IMR-90 (cell line): ENCODE data around the gene TEX13C. TPM values are rescaled to one million over a fixed set of nuclear protein-coding genes. Genes with fewer than 3 reads are reported as not detected.

ENCODE experiments used
- ATAC-seq: fragments of 200-7000 bp; cut with Tn5 transposase; 2 replicates; pipeline ENCODE4 v1.9.1; 2020; ENCODE audit warnings: low read depth, mild to moderate bottlenecking, moderate library complexity
- BruUV-seq: library from RNA; stranded (reverse); fragments of 400-500 nt; replicated peaks from 2 replicates; lab custom pipeline; 2021; lab: Mats Ljungman, UMichigan
- CTCF ChIA-PET: fragments of 300-600 bp; formaldehyde crosslinking; extraction: SDS; loops from one replicate; lab custom pipeline; 2021; ENCODE audit warnings: antibody characterized with exemption; lab: Yijun Ruan, JAX
- POLR2A ChIA-PET: fragments of 300-600 bp; sonication (Branson Sonifier 250); formaldehyde crosslinking; loops from one replicate; lab custom pipeline; 2022; ENCODE audit warnings: antibody characterized with exemption; ENCODE audit not compliant: unreplicated experiment; lab: Charles Lee
- DNase-seq: peaks from one replicate; pipeline ENCODE4 v3.0.0; 2013
- H2AFZ ChIP-seq: replicated peaks from 2 replicates; pipeline ENCODE3; 2013; ENCODE audit warnings: low read length, mild to moderate bottlenecking; ENCODE audit not compliant: poor library complexity
- H2AK5ac ChIP-seq: 2 replicates; pipeline ENCODE4 v1.6.1; 2013; ENCODE audit warnings: low read depth, low read length, inconsistent platforms
- H2AK9ac ChIP-seq: replicated peaks from 2 replicates; pipeline ENCODE3; 2013; ENCODE audit warnings: mild to moderate bottlenecking, low read depth, low read length, moderate library complexity; ENCODE audit not compliant: poor library complexity
- H2BK120ac ChIP-seq: 2 replicates; pipeline ENCODE4 v1.6.1; 2013; ENCODE audit warnings: low read depth, low read length, inconsistent platforms
- H2BK15ac ChIP-seq: 3 replicates; pipeline ENCODE4 v1.6.1; 2013; ENCODE audit warnings: low read depth, low read length, inconsistent platforms
- H2BK20ac ChIP-seq: 2 replicates; pipeline ENCODE4 v1.6.1; 2013; ENCODE audit warnings: low read depth, mild to moderate bottlenecking, inconsistent platforms, low read length, moderate library complexity
- H2BK5ac ChIP-seq: 2 replicates; pipeline ENCODE4 v1.6.1; 2013; ENCODE audit warnings: mild to moderate bottlenecking, low read depth, low read length, inconsistent platforms; ENCODE audit not compliant: poor library complexity, severe bottlenecking
- H3K14ac ChIP-seq: replicated peaks from 2 replicates; pipeline ENCODE4 v1.6.1; 2013; ENCODE audit warnings: low read depth, low read length, inconsistent platforms
- H3K18ac ChIP-seq: 2 replicates; pipeline ENCODE4 v1.6.1; 2013; ENCODE audit warnings: low read depth, low read length, control low read depth
- H3K23ac ChIP-seq: 2 replicates; pipeline ENCODE4 v1.6.1; 2013; ENCODE audit warnings: low read depth, low read length, inconsistent platforms
- H3K27ac ChIP-seq: 2 replicates; pipeline ENCODE4 v1.5.1; 2013; ENCODE audit warnings: mild to moderate bottlenecking, control low read depth, low read length; ENCODE audit not compliant: insufficient read depth
- H3K27me3 ChIP-seq: 2 replicates; pipeline ENCODE4 v1.6.1; 2013; ENCODE audit warnings: low read length; ENCODE audit not compliant: control insufficient read depth, insufficient read depth
- H3K36me3 ChIP-seq: 2 replicates; pipeline ENCODE4 v1.6.1; 2013; ENCODE audit warnings: low read length, mixed read lengths; ENCODE audit not compliant: control insufficient read depth, insufficient read depth
- H3K4ac ChIP-seq: 2 replicates; pipeline ENCODE4 v1.6.1; 2013; ENCODE audit warnings: low read depth, low read length, inconsistent platforms
- H3K4me1 ChIP-seq: 2 replicates; pipeline ENCODE4 v1.6.1; 2013; ENCODE audit warnings: low read length, mixed read lengths; ENCODE audit not compliant: control insufficient read depth, insufficient read depth
- H3K4me2 ChIP-seq: 2 replicates; pipeline ENCODE4 v1.6.1; 2013; ENCODE audit warnings: low read depth, mild to moderate bottlenecking, control low read depth, low read length, moderate library complexity
- H3K4me3 ChIP-seq: 2 replicates; pipeline ENCODE4 v1.5.1; 2013; ENCODE audit warnings: low read depth, mild to moderate bottlenecking, control low read depth, low read length, moderate library complexity; ENCODE audit not compliant: insufficient read depth
- H3K56ac ChIP-seq: 2 replicates; pipeline ENCODE4 v1.6.1; 2013; ENCODE audit warnings: low read length, inconsistent platforms; ENCODE audit not compliant: insufficient read depth; ENCODE audit errors: extremely low read depth
- H3K79me1 ChIP-seq, 2 experiments: 2 replicates each; pipeline ENCODE4 v1.6.1; 2013; ENCODE audit warnings: low read length in 2 of 2, inconsistent platforms in 1 of 2, low read depth in 1 of 2
- H3K9ac ChIP-seq: 2 replicates; pipeline ENCODE4 v1.6.1; 2013; ENCODE audit warnings: low read depth, low read length, control low read depth
- H3K9me1 ChIP-seq: 2 replicates; pipeline ENCODE4 v1.6.1; 2013; ENCODE audit warnings: low read length, inconsistent platforms; ENCODE audit not compliant: insufficient read depth
- H3K9me3 ChIP-seq: 2 replicates; pipeline ENCODE4 v1.6.1; 2013; ENCODE audit warnings: low read length; ENCODE audit not compliant: control insufficient read depth, insufficient read depth
- H4K20me1 ChIP-seq: 2 replicates; pipeline ENCODE4 v1.6.1; 2013; ENCODE audit warnings: low read length, inconsistent platforms; ENCODE audit not compliant: insufficient read depth
- H4K5ac ChIP-seq: 2 replicates; pipeline ENCODE4 v1.6.1; 2013; ENCODE audit warnings: mild to moderate bottlenecking, low read depth, low read length, control low read depth
- H4K8ac ChIP-seq, 2 experiments: 2 replicates each; pipeline ENCODE4 v1.6.1; 2013; ENCODE audit warnings: low read depth in 2 of 2, low read length in 2 of 2, control low read depth in 1 of 2, inconsistent platforms in 1 of 2
- H4K91ac ChIP-seq: 2 replicates; pipeline ENCODE4 v1.6.1; 2013; ENCODE audit warnings: low read depth, low read length, inconsistent platforms; ENCODE audit not compliant: insufficient read depth
- CHD1 ChIP-seq: IDR thresholded peaks from 2 replicates; pipeline ENCODE4 v1.6.1; 2012; ENCODE audit warnings: low read depth, low read length, improper control_type of control experiment
- CTCF ChIP-seq: conservative IDR thresholded peaks from 2 replicates; pipeline ENCODE4 v1.5.1; 2012; ENCODE audit warnings: mild to moderate bottlenecking, low read depth, low read length, improper control_type of control experiment
- FOS ChIP-seq: fragments of 150-350 bp; IDR thresholded peaks from 2 replicates; pipeline ENCODE4 v1.6.1; 2016; ENCODE audit warnings: low read depth, low read length
- MAFK ChIP-seq: IDR thresholded peaks from 2 replicates; pipeline ENCODE4 v1.6.1; 2012; ENCODE audit warnings: low read depth, low read length, improper control_type of control experiment
- MAZ ChIP-seq: IDR thresholded peaks from 2 replicates; pipeline ENCODE4 v1.6.1; 2012; ENCODE audit warnings: low read depth, mild to moderate bottlenecking, low read length, improper control_type of control experiment, moderate library complexity, borderline replicate concordance
- MXI1 ChIP-seq: IDR thresholded peaks from 2 replicates; pipeline ENCODE4 v1.6.1; 2012; ENCODE audit warnings: low read depth, mild to moderate bottlenecking, low read length, moderate library complexity, borderline replicate concordance
- POLR2A ChIP-seq: IDR thresholded peaks from 2 replicates; pipeline ENCODE4 v1.6.1; 2012; ENCODE audit warnings: mild to moderate bottlenecking, low read depth, low read length
- RAD21 ChIP-seq: IDR thresholded peaks from 2 replicates; pipeline ENCODE4 v1.6.1; 2012; ENCODE audit warnings: low read length, improper control_type of control experiment
- RFX5 ChIP-seq: IDR thresholded peaks from 2 replicates; pipeline ENCODE4 v1.8.0; 2012; ENCODE audit warnings: low read depth, mild to moderate bottlenecking, low read length, moderate library complexity
- WGBS, 2 experiments: methylation state at CpG; one replicate each; pipeline versions ENCODE4 v1.1.5 to v1.1.7; 2013; ENCODE audit warnings: missing lambda C conversion rate in 2 of 2; ENCODE audit not compliant: insufficient read length in 1 of 2; ENCODE audit errors: extremely low coverage in 2 of 2; 5-methylcytosine and 5-hydroxymethylcytosine counted together
- dilution Hi-C: fragments of 300-500 bp; cut with HindIII; formaldehyde crosslinking; loops from one replicate; pipeline ENCODE4 v1.14.3; 2018; ENCODE audit warnings: low sequenced_read_pairs; ENCODE audit not compliant: unreplicated experiment
- in situ Hi-C: fragments of 300-500 bp; cut with MboI; formaldehyde crosslinking; loops from 3 replicates; pipeline ENCODE4 v1.14.3; 2019; ENCODE audit warnings: low sequenced_read_pairs, inconsistent platforms, mixed read lengths
- intact Hi-C: fragments of 100-400 bp; cut with micrococcal nuclease; formaldehyde crosslinking; loops from 2 replicates; pipeline ENCODE4 v1.10.0; 2022
- polyA plus RNA-seq, 3 experiments: library from polyadenylated mRNA; depleted of rRNA; stranded (reverse); fragments of >200 nt; gene quantifications; 2 replicates each; pipeline ENCODE4 v1.2.3, GENCODE V29; 2012; ENCODE audit warnings: low replicate concordance in 1 of 3
- total RNA-seq: library from RNA; depleted of rRNA; stranded (reverse); fragments of >200 nt; gene quantifications from 2 replicates; pipeline ENCODE4 v1.2.3, GENCODE V29; 2012

Gene TEX13C
- total and polyA plus RNA-seq, 2 of the 4 experiments (the other 2 are of a cell fraction) = not detected

- Histone ChIP-seq H3K9me3 (no peaks in the 10 kb centered on the region), H3K23ac (no peak overlapping the region), H2BK5ac (no peak overlapping the region), H2BK20ac (no peak overlapping the region), H4K8ac (no peak overlapping the region), H2AK5ac (no peak overlapping the region), H3K79me1 (no peaks in the 10 kb centered on the region), H3K4me3 (no peak overlapping the region), H4K5ac (no peak overlapping the region), H3K27ac (no peak overlapping the region), H3K27me3 (no peaks in the 10 kb centered on the region), H3K9ac (no peak overlapping the region), H3K56ac (no peak overlapping the region), H2AK9ac (no peak overlapping the region), H4K91ac (no peak overlapping the region), H2AFZ (no peak overlapping the region), H3K4ac (no peak overlapping the region), H2BK120ac (no peak overlapping the region), H2BK15ac (no peak overlapping the region), H4K20me1 (no peaks in the 10 kb centered on the region), H3K9me1 (no peaks in the 10 kb centered on the region), H3K4me1 (no peaks in the 10 kb centered on the region), H3K36me3 (no peaks in the 10 kb centered on the region), H3K18ac (no peak overlapping the region), H3K4me2 (no peak overlapping the region), H3K14ac (no peak overlapping the region)
- ChIA-PET CTCF (no interaction called here), POLR2A (no interaction called here)
- DNase-seq = no peak
- in situ Hi-C loops (no loop called here), intact Hi-C loops (no loop called here), dilution Hi-C loops (no loop called here)
- WGBS, 2 experiments = no CpG with 5 or more reads among the region's 2 CpGs
- no TSS peak for BruUV-seq
- TF ChIP-seq RFX5 (no peak), FOS (no peak), MXI1 (no peak), POLR2A (no peak), CHD1 (no peak), MAZ (no peak), CTCF (no peak), MAFK (no peak), RAD21 (no peak)
- ATAC-seq = no peak
These were observed 13.9 kb downstream of the TEX13C start for GRCh38 chrX:125333583-125333982.
